NCI-H1048 (cell line): ENCODE measurements around the gene PRELID3B.

Experiments used
- DNase-seq: peaks from one replicate; lab custom pipeline; 2025; lab: John Stamatoyannopoulos, UW

The PRELID3B gene

GRCh38 chr20:59010321-59010994 is 32.1 kb downstream of the PRELID3B start:
- DNase-seq = no peak

GRCh38 chr20:59008715-59009336 is 33.8 kb downstream of the PRELID3B start:
- no peak for DNase-seq

GRCh38 chr20:59007665-59008511 is 34.7 kb downstream of the PRELID3B start:
- no peak for DNase-seq

GRCh38 chr20:59006864-59007664 is 35.5 kb downstream of the PRELID3B start, which contains the start of gene CTSZ:
Gene CTSZ, minus strand, starts transcription at chr20:59007254. Its CDS starts 126 bp downstream, at chr20:59007128.
- DNase-seq = no peak

GRCh38 chr20:59006167-59006863 is 36.3 kb downstream of the PRELID3B start:
- no peak for DNase-seq

- DNase-seq = no peak
These were observed 36.9 kb downstream of the PRELID3B start for GRCh38 chr20:59005523-59006166.

GRCh38 chr20:59004763-59005522 is 37.6 kb downstream of the PRELID3B start:
- no peak for DNase-seq

- DNase-seq = no peak
These were observed 38.2 kb downstream of the PRELID3B start for GRCh38 chr20:59004493-59004762.

GRCh38 chr20:59003836-59004492 is 38.6 kb downstream of the PRELID3B start:
- no peak for DNase-seq

GRCh38 chr20:59002874-59003399 is 39.6 kb downstream of the PRELID3B start:
- no peak for DNase-seq

- no peak for DNase-seq
These were observed 40.2 kb downstream of the PRELID3B start for GRCh38 chr20:59002388-59002787.

GRCh38 chr20:59001449-59002171 is 41.0 kb downstream of the PRELID3B start:
- no peak for DNase-seq

GRCh38 chr20:59001068-59001448 is 41.5 kb downstream of the PRELID3B start:
- no peak for DNase-seq

- DNase-seq = no peak
These were observed 42.3 kb downstream of the PRELID3B start for GRCh38 chr20:59000326-59000725.

GRCh38 chr20:58998656-58999055 is 43.9 kb downstream of the PRELID3B start:
- no peak for DNase-seq

GRCh38 chr20:58997141-58997770 is 45.3 kb downstream of the PRELID3B start:
- DNase-seq = no peak

GRCh38 chr20:58996226-58996611 is 46.4 kb downstream of the PRELID3B start:
- no peak for DNase-seq

GRCh38 chr20:58995461-58996225 is 46.9 kb downstream of the PRELID3B start:
- DNase-seq = no peak
